GM18499 (cell line): ENCODE results near the gene STK25.

ENCODE experiments used
- ATAC-seq: cut with Tn5 transposase; IDR thresholded peaks from one replicate; pipeline ENCODE4 v1.9.1; 2021; ENCODE audit warnings: moderate number of reproducible peaks; ENCODE audit not compliant: insufficient read depth, unreplicated experiment

STK25 gene

GRCh38 chr2:241508240-241509154, at the start of gene STK25:
TSS of gene STK25 (minus strand) at chr2:241508584. CDS start at chr2:241508035, 549 bp downstream.
- peak; percentile 73 for ATAC-seq

DNA sequence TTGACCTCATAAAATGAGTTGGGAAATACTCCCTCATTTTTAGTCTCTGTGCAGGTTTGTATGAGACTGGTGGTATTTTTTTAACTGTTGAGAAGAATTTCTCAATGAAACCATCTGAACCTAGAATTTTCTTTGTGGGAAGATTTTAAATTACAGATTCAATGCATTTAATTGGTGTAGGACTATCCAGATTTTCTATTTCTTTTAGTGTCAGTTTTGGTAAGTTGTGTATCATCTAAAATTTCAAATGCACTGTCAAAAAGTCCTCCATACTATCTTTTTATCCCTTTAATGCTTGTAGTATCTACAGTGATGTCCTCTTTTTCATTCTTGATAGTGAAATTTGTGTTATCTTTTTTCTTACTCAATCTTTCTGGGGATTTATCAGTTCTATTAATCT, 48.4 kb upstream of the STK25 start:
- no peak for ATAC-seq

DNA sequence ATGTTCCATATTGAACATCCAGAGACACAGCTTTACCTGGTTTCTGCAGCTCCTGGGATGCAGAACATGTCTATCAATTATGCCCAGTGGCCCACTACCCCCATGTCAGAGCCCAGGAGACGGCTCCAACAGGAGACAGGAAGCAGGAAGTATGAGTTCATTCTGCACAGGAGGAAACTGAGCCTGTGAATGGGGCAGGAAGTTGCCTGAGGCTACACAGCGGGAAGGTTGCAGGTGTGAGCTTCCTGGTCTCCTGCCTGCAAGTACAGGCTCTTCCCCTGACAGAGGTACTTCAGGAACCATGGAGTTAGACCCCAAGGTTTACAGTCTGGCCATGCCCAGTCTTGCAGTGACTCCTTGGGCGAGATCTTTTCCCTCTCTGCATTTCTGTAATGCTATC, 47.3 kb upstream of the STK25 start:
- ATAC-seq: no peak

DNA sequence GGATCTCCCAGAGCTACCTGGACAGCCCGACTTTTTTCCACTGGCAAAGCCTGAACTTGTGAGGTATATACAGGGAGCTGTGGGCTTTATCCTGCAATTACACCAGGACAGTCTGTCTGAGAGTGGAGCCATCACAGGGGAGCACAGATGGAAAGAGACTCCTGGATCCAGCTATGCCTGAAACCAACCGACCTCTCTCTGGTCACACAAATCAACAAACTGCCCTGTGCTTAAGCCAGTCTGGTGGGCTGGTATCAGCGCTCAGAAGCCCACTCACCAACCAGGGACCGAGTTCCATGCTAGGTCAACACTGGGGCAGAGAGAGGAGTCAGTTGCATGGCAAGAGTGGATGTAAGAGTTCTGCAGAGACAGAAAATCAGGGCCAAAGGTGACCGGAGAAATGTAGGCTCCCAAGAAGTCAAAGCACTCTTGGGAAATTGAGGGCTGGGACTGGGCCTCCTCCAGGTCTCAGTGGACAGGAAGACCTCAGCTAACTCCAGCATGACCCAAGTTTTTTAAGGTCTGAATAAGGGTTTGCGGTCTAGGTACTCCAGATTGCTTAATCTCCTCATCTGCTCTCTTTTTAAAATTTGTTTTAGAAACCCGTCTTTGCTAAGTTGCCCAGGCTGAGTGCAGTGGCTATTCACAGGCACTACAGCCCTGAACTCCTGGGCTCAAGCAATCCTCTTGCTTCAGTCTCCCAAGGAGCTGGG, 46.4 kb upstream of the STK25 start:
- no peak for ATAC-seq

DNA sequence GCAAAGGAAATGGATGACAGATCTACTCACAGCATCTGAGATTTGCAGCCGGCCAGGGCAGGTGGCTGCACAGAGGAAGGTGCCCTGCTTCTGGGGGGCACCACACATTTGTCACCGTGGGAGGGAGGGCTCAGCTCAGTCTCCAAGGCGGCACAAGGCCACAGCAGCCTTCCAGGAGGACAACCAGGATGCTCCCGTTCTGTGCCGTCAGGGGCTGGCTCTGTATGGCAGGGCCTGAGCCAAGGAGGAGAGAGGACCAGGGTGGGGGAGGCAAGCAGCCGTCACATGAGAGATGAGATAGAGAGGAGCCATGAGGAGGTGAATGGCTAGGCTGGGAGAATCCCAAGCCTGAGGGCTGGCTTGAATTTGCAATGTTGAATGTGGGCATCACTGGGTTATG, 45.6 kb upstream of the STK25 start:
- ATAC-seq: no peak

DNA sequence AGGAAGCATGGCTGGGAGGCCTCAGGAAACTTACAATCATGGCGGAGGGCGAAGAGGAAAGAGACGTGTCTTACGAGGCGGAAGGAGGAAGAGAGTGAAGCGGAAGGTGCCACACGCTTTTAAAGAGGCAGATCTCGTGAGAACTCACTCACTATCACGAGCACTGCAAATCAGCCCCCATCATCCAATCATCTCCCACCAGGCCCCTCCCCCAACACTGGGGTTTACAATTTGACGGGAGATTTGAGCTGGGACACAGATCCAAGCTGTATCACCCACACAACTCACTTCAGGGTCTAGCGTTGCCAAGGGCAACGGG, 45.1 kb upstream of the STK25 start:
- ATAC-seq: no peak

GRCh38 chr2:241551998-241552737, 43.8 kb upstream of the STK25 start:
- no peak for ATAC-seq

DNA sequence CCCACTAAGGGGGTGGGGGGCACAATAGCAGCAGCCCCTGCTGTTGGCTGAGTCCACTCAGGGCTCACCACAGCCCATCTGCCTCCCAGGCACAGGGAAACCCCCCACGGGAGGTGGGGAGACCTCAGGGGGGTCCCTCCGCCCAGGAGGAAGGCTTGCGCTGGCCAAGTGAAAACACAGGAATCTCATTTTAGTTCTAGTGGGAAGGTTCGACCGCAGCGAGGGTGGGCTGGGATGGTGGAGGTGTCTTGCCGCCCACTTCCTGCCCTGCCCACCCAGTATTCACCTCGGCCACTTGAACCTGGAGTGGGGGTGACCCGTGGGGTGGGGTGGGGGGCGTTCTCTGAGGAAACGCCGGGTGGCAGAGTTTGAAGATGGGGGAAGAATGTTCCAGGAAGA, 43.2 kb upstream of the STK25 start:
- no peak for ATAC-seq

- ATAC-seq: no peak
These were observed 42.5 kb upstream of the STK25 start for GRCh38 chr2:241550616-241551580.

GRCh38 chr2:241548451-241548835, 40.1 kb upstream of the STK25 start:
- ATAC-seq: no peak

GRCh38 chr2:241547781-241548450, 39.5 kb upstream of the STK25 start:
- no peak for ATAC-seq

DNA sequence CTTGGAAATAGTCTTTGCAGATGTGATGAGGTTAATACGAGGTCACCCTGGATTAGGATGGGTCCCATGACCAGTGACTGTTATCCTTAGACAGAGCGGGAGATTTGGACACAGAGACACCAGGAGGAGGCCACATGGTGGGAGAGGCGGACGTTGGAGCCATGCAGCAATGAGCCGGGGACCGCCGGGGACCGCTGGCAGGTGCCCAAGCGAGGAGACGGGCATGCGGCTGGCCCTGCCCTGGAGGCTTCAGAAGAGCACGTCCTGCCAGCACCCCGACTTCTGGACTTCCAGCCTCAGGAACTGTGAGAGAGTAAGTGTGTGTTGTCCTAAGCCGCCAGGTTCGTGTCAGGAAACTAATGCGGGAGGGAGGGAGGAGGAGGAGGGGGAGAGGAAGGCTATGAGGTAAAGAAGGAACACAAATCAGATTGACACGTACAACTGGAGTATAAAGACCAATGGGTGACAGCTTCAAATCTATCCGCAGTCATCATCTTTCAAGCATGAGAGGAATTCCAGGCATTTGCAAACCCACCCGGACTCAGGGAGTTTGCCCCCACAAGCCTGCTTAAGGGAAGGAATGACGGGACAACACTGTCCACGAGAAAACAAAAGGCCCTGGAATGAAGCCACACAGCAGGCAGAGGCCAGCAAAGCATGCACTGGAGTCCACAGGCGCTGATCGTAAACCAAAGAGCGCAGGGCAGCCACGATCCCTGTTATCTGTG, 38.6 kb upstream of the STK25 start:
- no peak for ATAC-seq

GRCh38 chr2:241545523-241546473, 37.4 kb upstream of the STK25 start:
- no peak for ATAC-seq

DNA sequence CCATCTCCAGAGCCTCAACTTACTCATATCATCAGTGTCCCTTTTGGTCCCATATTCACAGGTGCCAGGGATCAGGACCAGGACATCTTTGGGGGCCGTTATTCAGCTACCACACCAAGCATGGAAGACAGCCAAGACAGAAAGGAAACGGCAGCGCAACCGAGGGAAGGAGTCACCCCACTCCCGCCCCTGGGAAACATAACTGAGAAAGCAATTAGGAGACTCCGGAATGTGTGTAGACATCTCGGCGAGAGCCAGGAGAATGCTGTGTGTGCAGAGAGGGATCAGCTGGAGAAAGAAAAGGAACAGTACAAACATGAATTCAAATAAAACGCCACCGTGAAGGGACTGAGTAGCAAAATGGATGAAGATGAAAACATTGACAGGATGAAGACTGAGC, 36.7 kb upstream of the STK25 start:
- no peak for ATAC-seq

- ATAC-seq: no peak
These were observed 33.9 kb upstream of the STK25 start for GRCh38 chr2:241542278-241542605.

DNA sequence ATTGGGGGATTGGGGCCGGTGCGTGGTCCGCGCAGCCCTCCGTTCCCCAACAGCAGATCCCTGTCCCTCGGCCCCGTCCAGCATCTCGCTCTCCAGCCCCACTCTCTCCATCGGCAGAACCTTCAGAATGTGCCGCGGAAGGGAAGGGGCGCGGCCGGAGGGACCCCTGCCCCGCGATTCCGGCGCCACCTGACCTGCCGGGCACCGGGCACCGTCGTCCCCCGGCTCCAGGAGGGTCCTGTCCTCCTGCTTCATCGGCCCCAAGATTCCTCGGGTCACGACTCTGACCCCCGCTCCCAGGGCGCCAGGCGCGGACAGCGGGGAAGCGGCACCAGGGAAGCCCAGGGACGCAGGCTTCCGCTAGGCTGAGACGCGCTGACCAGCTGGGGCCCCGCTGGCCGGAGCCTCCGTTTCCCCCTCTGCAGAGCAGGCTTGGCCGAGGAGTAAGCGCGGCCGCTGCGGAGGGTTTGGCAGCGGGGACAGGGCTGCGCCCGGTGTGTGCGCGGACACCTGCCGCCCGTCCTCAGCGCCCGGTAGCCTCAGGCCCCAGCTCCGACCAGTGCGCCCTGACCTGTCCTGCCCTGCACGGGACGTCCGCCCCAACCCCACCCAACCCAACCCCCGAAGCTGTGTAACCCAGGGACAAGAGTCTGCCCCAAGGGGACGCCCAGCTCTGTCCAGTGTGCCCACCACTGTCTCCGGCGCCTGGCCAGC, 33.3 kb upstream of the STK25 start:
- no peak for ATAC-seq
